HG03159 (cell line): Measurements from ENCODE around the gene CYP2J2.
"Not testable (repeated sequence)": the region's sequence is repeated elsewhere in the genome, so short reads cannot be mapped to it uniquely, and the experiment has no call there.

Experiments
- ATAC-seq: cut with Tn5 transposase; IDR thresholded peaks from one replicate; pipeline ENCODE4 v1.9.1; 2021; ENCODE audit warnings: mild to moderate bottlenecking, moderate library complexity; ENCODE audit not compliant: unreplicated experiment

CYP2J2 gene

DNA sequence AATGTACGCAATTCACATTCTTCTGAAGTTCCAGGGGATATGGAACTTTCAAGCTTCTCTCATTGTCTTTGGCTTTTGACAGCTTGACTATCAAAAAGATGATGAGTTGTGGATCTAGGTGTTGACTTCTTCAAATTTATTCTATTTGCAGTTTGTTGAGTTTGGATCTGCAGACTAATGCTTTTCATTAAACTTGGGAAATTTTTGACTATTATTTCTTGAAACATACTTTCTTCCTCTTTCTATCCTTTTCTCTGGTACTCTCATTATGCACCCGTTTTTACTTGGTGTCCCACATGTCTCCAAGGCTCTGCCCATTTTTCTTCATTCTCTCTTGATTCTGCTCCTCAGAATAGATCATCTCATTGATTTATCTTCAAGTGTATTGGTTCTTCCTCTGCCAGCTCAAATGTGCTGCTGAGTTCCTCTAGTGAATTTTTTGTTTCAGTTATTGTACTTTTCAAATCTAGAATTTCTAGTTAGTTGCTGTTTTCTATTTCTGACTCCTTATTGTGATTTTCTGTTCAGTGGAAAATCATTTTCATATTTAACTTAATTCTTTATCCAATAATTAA lies 49.4 kb downstream of the CYP2J2 start:
- ATAC-seq, result no peak

DNA sequence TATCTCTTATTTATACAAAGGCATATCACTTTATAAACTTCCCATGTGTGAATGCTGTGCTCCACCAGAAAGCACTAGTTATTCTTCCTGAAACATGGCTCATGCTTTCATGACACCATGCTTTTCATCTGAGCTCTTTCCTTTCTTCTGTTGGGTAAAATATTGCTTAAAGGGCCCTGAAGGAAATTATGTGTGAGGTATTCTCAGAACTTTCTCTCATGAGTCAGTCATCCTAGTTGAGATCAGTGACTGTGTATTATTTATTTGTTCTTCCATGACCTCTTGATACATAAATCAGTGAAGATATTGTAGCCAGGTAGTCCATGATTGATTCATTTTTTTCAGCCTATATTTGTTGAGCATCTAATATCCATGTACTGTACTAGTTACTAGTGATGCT lies 54.8 kb downstream of the CYP2J2 start:
- ATAC-seq, result no peak

DNA sequence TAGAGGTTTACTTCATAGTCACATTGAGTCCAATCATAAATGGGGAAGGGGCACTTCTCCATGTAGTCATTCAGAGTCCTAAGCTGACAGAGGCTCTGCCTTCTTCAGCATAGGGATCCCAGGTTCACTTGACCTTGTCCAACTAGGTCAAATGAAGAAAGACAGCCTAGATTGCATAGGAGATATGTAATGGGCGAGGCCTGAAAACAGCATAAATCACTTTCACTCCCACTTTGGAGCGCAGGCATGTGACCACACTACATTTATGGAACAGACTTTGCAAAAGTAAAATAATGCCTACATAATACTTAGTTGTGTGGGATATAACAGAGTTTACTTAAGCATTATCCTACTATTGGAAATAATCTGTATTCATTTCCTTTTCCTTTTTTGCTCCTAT lies 60.1 kb downstream of the CYP2J2 start:
- ATAC-seq, result no peak

DNA sequence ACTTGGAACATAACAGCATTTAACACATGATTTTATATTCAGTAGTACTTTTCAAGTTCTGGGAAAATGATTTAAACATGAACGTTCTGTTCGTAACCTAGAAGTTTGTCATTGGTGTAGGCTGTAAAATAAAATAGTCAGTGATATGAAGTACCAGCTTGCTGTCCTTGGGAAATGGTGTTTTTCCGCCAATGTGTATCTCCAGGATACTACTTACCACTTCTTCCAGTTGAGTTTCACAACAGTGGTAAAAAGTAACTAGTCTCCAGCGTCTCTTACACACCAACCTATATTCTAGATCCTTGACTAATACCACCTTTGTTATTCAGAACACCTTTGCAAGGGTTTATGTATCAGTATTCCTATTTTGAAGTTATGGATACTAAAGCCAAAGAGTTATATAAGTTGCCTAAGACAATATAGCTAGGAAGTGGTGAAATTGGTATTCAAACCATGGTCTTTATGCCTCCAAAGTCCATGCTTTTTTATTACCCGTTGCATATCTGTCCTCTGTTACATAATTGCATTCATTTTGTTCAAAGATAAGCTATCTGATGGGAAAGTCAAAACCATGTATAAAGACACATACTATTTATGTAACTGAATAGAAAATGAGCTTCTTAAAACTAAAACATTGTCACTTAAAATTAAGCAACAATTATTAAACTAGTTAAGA lies 68.8 kb downstream of the CYP2J2 start:
- no peak for ATAC-seq

DNA sequence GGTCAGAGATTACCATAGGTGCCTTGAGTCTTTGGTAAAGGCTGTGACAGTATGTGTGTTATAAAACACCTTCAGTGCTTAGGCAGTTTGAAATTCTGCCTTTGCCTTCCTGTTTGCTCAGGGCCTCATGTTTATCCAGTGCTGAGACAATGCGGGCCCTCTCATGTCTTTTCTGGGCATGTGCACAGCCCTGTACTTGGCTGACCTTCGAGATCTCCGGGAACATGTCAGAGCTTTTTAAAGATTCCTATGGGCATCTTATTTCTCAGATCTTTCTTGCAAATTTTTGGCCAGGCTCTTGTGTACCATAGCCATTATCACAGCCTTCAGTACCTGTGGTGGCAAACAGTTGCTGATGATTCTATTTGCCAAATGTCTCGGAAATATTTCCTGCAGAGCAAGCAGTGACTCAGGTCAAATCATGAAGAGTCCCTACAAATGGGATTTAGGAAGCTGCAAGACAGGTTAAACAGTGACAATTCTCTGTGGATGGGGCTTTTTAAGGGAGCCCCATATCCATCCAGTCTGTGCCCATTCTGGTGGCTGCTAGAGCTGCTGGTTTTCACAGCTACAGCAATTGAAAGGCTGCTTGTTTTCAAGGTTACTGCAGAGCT lies 69.7 kb downstream of the CYP2J2 start:
- no peak for ATAC-seq

DNA sequence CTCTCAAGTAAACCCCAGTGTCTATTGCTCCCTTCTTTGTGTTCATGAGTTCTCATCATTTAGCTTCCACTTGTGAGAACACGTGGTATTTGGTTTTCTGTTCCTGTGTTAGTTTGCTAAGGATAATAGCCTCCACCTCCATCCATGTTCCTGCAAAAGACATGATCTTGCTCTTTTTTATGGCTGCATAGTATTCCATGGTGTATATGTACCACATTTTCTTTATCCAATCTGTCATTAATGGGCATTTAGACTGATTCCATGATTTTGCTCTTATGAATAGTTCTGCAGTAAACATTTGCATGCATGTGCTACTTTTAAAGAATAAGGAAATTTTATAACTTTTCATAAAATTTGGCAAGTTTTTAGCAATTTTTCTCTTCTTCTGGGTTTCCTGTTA lies 71.3 kb downstream of the CYP2J2 start:
- ATAC-seq, result not testable (repeated sequence)

DNA sequence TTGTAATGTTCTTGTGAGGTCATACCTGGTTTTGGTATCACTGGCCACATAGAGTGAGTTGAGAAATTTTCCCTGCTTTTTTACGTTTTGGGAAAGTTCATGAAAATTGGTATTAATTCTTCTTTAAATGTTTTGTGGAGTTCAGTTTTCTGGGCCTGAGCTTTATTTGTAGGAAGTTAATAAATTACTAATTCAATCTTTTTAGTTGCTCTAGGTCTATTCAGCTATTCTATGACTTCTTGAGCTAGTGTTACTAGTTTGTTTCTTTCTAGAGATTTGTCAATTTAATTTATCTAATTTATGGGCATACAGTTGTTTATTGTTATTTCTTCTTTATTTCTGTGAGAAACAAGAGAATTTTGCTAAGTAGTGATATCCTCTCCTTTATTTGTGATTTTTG lies 74.5 kb downstream of the CYP2J2 start:
- ATAC-seq, result no peak

DNA sequence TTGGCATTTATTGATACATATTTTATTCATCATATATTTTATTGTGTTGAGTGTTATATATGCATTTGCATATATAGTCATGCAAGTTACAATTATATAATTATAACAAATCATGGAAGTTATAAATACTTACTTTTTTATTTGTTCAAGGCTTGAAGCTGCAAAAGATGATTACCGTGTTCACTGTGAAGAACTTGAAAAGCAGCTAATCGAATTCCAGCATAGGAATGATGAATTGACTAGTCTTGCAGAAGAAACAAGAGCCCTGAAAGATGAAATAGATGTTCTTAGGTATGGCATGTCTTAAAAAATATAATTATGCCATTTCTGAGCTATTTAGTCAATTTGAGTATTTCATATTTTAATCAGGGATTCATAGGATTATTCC lies 79.7 kb downstream of the CYP2J2 start:
- ATAC-seq, result no peak

DNA sequence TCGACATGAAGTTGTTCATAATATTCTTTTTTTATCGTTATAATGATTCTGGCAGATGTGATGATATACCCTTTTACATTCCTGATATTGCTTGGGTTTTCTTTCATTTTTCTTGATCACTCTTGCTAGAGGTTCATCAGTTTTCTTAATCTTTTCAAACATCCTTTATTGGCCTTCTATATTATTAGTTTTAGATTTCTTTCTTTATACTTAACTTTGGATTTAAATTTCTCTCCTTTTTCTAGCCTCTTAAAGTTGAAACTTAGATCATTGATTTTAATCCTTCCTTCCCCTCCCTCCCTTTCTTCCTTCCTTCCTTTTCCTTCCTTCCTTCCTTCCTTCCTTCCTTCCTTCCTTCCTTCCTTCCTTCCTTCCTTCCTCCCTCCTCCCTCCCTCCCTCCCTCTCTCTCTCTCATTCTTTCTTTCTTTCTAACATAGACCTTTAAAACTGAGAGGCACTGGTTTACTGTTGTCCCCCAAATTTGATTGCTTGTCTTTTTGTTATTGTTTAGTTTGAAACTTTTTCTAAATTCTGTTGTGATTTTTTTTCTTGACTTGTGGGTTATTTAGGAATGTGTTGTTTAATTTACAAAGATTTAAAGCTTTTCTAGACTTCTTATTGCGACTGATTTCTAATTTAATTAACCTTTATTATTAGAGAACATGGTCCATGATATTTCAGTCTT lies 80.2 kb downstream of the CYP2J2 start:
- no peak for ATAC-seq

DNA sequence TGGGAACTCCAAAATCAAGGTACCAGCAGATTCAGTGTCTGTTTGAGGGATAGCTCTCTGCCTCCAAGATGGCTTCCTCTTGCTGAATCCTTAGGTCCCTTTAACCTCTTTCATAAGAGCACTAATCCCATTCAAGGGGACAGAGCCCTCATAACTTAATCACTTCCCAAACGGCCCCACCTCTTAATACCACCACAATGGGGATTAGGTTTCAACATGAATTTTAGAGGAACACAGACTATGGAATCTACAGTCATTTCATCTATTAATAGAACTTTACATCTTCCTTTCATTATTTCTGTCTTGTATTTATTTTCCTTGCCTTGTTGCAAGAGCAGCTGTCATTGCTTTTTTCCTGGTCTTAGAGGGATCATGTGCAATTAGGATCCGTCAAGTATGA lies 81.5 kb downstream of the CYP2J2 start:
- no peak for ATAC-seq
